Astrocyte of the spinal cord (primary cell): Measurements from ENCODE around the gene MRPL10.

ENCODE experiments used
- DNase-seq: peaks from one replicate; pipeline ENCODE4 v3.0.0; 2011; ENCODE audit warnings: low read depth, low spot score
- H3K4me3 ChIP-seq: 2 replicates; pipeline ENCODE4 v1.5.1; 2011; ENCODE audit warnings: low read depth, mild to moderate bottlenecking, low read length, moderate library complexity
- in situ Hi-C: cut with HindIII; loops from 2 replicates; pipeline ENCODE4 v1.10.0; 2017; ENCODE audit warnings: low sequenced_read_pairs
- TF ChIP-seq, protein P1 (sequence below): IDR thresholded peaks from 2 replicates; pipeline ENCODE4 v1.5.1; 2012; ENCODE audit warnings: low read depth, mild to moderate bottlenecking, low read length, inconsistent platforms

Gene MRPL10

DNA sequence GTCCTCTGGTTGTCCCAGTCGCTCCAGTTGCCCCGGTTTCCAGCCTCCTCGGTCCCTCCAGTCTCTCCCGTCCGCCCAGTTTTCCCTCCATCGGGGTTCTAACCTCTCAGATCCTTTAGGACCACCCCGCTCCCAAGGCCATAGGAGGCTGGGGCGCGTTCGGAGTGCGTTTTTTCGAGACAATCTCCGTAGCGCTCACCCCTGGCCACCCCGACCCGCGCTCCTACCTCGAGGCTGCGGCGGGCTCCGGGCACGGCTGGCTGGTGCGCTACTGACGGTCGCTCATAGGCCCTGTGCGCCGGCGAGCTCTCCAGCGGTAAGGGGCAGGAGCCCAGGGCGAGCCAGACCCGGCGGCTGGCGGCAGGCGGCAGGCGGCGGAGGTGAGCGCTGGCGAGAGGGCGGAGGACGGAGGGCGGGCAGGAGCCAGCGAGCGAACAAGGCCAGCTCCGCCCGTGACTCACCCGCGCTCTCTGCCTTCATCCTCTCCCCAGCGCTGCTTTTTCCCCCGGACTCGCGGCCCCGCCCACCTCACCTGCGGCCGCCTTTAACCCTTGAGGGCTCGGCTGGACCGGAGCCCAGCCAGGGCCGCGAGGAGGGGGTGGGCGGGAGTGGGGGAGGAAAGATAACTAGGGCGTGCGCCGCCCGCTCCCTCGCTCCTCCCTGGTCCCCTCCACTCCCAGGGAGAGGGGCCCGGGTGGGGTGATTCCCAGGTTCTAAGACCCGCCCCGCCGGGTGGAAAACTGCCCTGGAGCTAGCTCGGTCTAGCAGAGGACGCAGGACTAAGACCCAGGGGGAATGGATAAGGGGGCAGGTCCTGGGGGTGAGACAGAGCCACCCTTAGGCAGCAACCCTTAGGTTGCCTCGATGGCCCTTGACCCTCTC, 19.6 kb upstream of the MRPL10 start, which contains the start of gene SP6:
TSS of gene SP6 (minus strand) at position 472 of the 882 bp plus-strand sequence. CDS start 2,734 bp downstream, outside the sequence.
- DNase-seq: peak; percentile 24
- TF ChIP-seq, protein P1, sequence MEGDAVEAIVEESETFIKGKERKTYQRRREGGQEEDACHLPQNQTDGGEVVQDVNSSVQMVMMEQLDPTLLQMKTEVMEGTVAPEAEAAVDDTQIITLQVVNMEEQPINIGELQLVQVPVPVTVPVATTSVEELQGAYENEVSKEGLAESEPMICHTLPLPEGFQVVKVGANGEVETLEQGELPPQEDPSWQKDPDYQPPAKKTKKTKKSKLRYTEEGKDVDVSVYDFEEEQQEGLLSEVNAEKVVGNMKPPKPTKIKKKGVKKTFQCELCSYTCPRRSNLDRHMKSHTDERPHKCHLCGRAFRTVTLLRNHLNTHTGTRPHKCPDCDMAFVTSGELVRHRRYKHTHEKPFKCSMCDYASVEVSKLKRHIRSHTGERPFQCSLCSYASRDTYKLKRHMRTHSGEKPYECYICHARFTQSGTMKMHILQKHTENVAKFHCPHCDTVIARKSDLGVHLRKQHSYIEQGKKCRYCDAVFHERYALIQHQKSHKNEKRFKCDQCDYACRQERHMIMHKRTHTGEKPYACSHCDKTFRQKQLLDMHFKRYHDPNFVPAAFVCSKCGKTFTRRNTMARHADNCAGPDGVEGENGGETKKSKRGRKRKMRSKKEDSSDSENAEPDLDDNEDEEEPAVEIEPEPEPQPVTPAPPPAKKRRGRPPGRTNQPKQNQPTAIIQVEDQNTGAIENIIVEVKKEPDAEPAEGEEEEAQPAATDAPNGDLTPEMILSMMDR: no peak
- in situ Hi-C loops: no loop called here
- no peak within 1 kb of the TSS for H3K4me3 ChIP-seq

DNA sequence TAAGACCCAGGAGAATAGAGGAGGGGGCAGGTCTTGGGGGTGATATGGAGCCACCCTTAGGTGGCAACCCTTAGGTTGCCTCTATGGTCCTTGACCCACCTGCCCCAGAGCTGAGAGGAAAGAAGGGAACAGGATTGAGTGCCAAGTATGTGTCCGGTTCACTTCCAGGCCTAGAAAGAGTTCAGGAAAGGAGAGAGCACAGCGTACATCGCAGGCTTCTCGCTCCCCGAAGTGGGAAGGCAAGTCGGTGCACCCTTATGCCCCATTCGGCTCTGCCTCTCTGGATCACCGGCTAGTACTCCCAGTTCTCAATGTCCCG, 19.0 kb upstream of the MRPL10 start:
- in situ Hi-C loops: no loop called here
- no peak overlapping the region for H3K4me3 ChIP-seq
- no peak for DNase-seq
- TF ChIP-seq, protein P1: no peak

- no peak for DNase-seq
- TF ChIP-seq, protein P1: no peak
- in situ Hi-C loops: no loop called here
- no peak overlapping the region for H3K4me3 ChIP-seq
Measured at GRCh38 chr17:47848198-47848513, 16.8 kb upstream of the MRPL10 start.

DNA sequence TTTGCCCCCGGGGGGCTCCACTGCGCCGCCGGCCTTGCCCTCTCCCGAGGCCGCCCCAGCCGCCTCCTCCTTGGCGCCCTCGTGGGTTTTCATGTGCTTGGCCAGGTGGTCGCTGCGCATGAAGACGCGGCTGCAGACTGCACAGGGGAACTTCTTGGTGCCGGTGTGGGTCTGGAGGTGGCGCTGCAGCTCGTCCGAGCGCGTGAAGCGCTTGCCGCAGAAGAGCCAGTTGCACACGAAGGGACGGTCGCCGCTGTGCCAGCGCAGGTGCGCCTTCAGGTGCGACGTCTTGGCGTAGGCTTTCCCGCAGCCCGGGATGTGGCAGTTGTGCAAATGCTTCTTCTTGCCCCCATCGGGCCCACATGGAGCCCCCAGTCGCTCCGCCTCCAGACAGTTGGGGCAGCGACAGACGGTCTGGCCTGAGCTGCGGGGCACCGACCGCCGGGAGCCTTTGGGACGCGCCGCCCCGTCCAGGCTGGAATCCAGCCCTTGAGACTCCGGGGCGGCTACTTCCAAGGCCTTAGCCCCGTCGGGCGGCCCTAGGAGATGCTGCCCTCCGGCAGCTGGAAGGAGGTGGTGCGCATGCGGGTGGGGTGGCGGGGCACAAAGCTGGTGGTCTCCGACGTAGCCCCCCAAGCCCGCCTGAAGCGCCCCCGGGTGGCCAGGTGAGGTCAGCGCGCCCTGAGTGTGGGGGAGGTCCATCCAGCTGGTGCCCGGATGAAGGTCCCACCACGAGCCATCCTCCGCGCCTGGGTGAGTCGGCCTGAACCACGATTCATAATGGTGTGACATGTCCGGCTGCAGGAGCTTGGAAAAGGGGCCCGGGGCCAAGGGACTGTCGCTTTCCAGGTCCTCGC, 16.2 kb upstream of the MRPL10 start:
- no peak overlapping the region for H3K4me3 ChIP-seq
- no peak for DNase-seq
- TF ChIP-seq, protein P1: peak; percentile 38
- in situ Hi-C loops: no loop called here

- no peak overlapping the region for H3K4me3 ChIP-seq
- no peak for DNase-seq
- TF ChIP-seq, protein P1: no peak
- in situ Hi-C loops: no loop called here
Measured at GRCh38 chr17:47846716-47847340, 15.5 kb upstream of the MRPL10 start.

- DNase-seq: no peak
- TF ChIP-seq, protein P1: no peak
- in situ Hi-C loops: no loop called here
- H3K4me3 ChIP-seq: no peak overlapping the region
Measured at GRCh38 chr17:47845716-47846075, 14.4 kb upstream of the MRPL10 start.
